H1 (cell line): ENCODE results near the gene MIXL1.

Experiments
- CBX8 ChIP-seq: fragments of 300-800, 300-1000 bp; sonication (generic); IDR thresholded peaks from 2 replicates; pipeline ENCODE4 v1.7.1; 2016; ENCODE audit warnings: low read depth, low read length, borderline replicate concordance
- CREB1 ChIP-seq: IDR thresholded peaks from 2 replicates; pipeline ENCODE4 v1.6.1; 2012; ENCODE audit warnings: inconsistent platforms
- CTCF ChIP-seq, 3 experiments: IDR thresholded peaks; 1 replicate in 2 of 3; 2 replicates in 1 of 3; pipeline versions ENCODE4 v1.5.1 to v1.6.1; 2011; ENCODE audit warnings: low read length in 3 of 3, mild to moderate bottlenecking in 3 of 3, inconsistent platforms in 2 of 3, low read depth in 1 of 3, moderate library complexity in 1 of 3; ENCODE audit not compliant: insufficient read depth in 1 of 3; ENCODE audit errors: control extremely low read depth in 1 of 3
- FOSL1 ChIP-seq: IDR thresholded peaks from 2 replicates; pipeline ENCODE4 v1.6.1; 2011; ENCODE audit warnings: mild to moderate bottlenecking, low read depth, low read length, moderate library complexity; ENCODE audit not compliant: insufficient read depth
- KDM4A ChIP-seq: IDR thresholded peaks from one replicate; pipeline ENCODE4 v1.7.1; 2012; ENCODE audit warnings: low read depth, mild to moderate bottlenecking, moderate library complexity, low read length, inconsistent platforms; ENCODE audit not compliant: severe bottlenecking
- KDM5A ChIP-seq: fragments of 200-600 bp; IDR thresholded peaks from 2 replicates; pipeline ENCODE4 v1.7.1; 2012; ENCODE audit warnings: mild to moderate bottlenecking, low read length, inconsistent platforms, mixed read lengths
- MAX ChIP-seq: IDR thresholded peaks from 2 replicates; pipeline ENCODE4 v1.6.1; 2012; ENCODE audit warnings: inconsistent platforms
- POLR2A ChIP-seq, 2 experiments: IDR thresholded peaks; 1 replicate in 1 of 2; 2 replicates in 1 of 2; pipeline ENCODE4 v1.6.1; 2011; ENCODE audit warnings: low read depth in 2 of 2, low read length in 2 of 2, mild to moderate bottlenecking in 2 of 2; ENCODE audit errors: control extremely low read depth in 1 of 2
- POLR2AphosphoS5 ChIP-seq: IDR thresholded peaks from 2 replicates; pipeline ENCODE4 v1.6.1; 2011; ENCODE audit warnings: low read depth, low read length
- SAP30 ChIP-seq: fragments of 300-600 bp; sonication (generic); IDR thresholded peaks from 2 replicates; pipeline ENCODE4 v1.7.1; 2012; ENCODE audit warnings: low read length, moderate library complexity, mild to moderate bottlenecking, inconsistent platforms; ENCODE audit not compliant: insufficient read depth, insufficient replicate concordance
- TBP ChIP-seq: IDR thresholded peaks from 2 replicates; pipeline ENCODE4 v1.6.1; 2011; ENCODE audit warnings: low read depth, low read length, improper control_type of control experiment
- TCF12 ChIP-seq: IDR thresholded peaks from 2 replicates; pipeline ENCODE4 v1.6.1; 2011; ENCODE audit warnings: low read depth, mild to moderate bottlenecking, low read length

- no peak for TF ChIP-seq CREB1
- TF ChIP-seq TBP, result no peak
- TF ChIP-seq CBX8, result no peak
- no peak for TF ChIP-seq CTCF (IDR thresholded peaks at IDR 0.05; ENCODE audit: control extremely low read depth in 1 of 3, insufficient read depth in 1 of 3, low read depth in 1 of 3, low read length in 3 of 3)
- TF ChIP-seq KDM5A, result no peak
- TF ChIP-seq SAP30, result no peak
- TF ChIP-seq MAX, result 0 out of 2 replicates have a peak, but pooled peaks have one; percentile 22
- no peak for TF ChIP-seq FOSL1
- TF ChIP-seq POLR2AphosphoS5, result no peak
- no peak for TF ChIP-seq POLR2A (IDR thresholded peaks at IDR 0.05; ENCODE audit: control extremely low read depth in 1 of 2, low read depth in 2 of 2, low read length in 2 of 2)
- no peak for TF ChIP-seq KDM4A
- TF ChIP-seq TCF12, result no peak
Measured at GRCh38 chr1:226215239-226215638, 8.2 kb upstream of the MIXL1 start.
